HG02610 (cell line): ENCODE data around the gene DPCD.
"Not testable (repeated sequence)": the region's sequence is repeated elsewhere in the genome, so short reads cannot be mapped to it uniquely, and the experiment has no call there.

ENCODE experiments used
- ATAC-seq: cut with Tn5 transposase; IDR thresholded peaks from one replicate; pipeline ENCODE4 v1.9.1; 2021; ENCODE audit warnings: mild to moderate bottlenecking, moderate library complexity; ENCODE audit not compliant: unreplicated experiment

Gene DPCD

DNA sequence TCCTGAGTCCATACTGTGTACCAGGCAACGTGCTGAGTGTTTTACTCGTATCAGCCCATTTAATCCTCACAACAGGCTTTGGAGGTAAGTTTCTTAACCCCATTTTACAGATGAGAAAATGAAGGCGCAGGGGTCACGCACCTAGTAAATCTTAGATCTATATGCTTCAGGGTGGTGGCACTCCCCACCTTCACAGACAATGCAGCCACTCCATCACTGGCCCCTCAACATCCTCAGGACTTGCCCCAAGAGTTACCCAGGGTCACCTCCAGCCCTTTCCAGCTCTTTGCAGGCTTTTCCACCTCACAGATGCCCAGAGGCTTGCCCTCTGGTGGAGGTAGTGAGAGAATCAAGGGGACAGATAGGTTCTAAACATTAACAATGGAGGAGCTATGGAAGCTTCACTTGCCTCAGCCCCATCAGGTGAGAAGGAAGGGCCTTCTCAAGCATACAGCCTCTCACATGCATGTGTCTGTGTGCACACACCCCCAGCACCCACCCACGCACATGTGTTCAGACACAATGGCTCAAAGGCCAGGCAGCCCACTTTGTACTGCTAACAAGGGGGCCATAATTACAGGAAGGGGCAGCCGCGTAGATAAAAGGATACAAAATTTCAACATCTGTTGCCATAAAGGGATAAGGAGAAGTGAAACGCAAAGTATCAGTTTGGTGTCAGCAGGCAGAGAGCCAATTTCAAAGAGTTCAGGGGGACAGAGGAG is 29.1 kb downstream of the DPCD start:
- no peak for ATAC-seq

DNA sequence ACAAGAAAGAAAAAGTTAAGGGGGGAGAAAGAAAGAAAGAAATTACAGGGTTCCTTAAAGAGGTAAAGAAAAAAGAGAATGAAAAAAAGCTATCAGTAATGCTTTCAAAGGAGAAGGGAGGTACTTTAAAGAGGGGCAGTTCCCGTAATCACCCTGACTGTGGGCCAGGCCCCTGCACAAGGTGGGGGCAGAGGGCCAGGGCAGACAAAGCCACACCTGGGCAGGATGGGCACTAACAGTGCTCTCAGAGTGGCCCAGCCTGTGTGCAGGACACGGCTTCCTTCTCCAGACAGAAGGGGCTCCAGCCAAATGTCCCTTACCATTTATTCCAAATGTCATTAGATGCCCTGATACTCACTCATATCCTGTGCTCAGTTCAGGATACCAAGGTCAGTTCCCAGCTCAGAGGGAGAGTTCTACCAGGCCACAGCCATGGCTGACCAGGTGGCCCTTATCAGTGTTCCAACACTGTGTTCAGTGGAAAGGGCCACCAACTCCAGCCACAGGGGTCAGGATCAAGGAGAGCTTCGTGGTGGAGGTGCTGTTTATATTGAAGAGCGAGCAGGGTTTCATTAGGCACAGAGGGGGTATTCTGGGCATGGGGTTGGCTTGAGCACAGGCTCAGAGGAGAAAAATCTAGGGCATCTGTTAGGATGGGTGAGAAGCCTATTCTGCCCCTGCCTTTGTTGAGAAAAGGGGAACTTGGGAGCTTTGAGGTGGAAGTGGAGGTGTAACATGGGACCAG is 29.9 kb downstream of the DPCD start:
- ATAC-seq: no peak

DNA sequence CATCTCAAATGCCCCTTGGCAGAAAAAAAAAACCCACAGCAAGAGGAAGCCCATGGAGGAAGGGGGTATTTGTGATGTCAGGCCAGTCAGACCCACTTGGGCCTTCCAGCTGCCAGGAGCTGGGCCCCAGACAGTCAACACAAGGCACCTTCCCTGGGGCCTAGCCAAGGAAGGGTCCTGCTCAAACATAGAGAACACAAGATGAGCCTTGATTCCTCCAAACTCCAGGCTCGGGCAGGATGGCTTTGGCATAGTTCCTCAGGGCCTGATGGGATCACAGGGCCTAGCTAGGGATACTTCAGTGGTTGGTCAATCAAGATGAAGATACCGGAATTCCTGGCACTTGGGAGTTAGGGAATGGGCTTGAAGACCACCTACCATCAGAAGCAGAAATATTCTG is 30.8 kb downstream of the DPCD start:
- no peak for ATAC-seq

DNA sequence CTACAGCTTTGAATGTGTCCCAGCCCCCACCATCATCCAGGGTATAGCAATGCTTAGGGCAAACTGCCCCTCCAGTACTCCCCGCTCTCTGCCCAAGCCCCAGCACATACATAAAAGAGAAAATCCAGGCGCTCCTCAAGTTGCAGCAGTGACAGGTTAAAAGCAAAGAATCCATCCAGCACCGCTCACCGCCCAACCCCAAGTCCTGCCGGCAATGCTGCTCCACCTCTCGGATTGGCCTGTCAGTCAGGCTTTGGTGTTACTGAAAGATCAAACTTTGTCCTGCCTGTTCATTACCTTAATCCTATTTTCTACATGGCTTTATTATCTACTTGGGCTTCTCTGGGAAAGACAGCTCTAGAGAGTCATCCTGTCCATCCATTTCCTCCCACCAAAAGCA is 31.9 kb downstream of the DPCD start:
- no peak for ATAC-seq

DNA sequence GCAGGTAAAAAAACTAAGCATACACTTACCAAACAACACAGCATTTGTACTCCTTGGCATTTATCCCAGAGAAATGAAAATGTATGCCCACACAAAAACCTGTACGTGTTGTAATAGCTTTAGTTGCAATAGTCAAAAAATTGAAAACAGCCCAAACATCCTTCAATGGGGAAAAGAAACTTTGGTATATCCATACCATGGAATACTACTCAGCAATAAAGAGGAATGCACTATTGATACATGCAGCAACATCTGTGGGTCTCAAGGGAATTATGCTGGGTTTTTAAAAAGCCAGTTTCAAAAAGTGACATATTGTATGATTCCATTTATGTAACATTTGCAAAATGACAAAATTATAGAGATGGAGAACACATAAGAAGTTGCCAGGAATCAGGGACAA is 35.4 kb downstream of the DPCD start:
- no peak for ATAC-seq

DNA sequence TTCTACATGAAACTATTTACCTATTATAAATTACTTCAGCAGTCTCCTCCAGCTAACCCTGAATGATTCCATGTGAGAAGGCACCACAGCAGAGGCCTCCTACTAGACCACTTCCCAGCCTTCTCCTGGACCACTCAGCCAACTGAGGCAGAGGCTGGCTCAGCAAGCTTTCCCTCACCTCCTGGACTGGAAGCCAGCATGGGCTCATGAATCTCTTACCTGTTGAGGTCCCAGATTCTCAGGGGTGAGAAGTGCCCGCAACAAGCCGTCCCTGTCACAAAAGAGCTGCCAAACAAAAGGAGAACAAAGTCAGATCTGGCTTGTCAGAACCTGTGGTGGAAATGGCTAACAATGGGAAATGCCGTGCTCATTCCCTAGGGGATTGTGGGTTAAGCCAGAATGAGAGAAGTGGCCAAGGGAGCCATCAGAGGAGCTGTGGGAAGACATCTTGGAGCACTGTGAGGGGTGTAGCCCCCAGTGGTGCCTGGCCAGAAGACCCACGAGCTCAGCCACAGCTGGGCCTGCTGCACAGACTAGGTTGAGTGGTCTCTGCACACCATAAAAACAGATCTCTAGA is 36.5 kb downstream of the DPCD start:
- no peak for ATAC-seq

DNA sequence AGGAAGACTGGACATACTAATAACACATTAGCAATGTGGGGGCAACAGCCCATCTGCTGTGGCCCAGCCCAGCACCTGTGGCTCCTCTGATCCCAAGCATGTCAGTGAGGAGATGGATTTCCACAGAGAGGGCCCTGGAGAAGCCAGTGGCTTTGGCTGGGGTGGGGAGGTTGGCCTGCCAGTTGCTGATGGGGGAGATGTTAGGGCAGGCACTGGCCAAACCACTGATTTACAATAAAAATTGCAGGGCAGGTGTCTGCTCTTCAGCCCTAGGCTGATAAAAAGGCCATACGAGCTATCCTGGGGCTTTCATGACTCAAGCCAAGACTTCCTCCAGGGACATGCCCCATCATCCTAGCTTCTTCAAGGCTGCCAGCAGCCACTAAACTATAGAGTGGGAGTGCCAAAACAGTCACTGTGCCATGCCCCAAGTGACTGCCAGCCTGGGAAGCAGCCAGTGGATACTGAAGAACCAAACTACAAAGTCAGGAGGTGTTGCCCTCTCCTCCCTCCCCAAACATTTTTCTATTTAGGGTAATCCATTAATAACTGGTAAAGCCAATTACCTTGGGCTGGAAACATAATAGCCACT is 37.8 kb downstream of the DPCD start:
- ATAC-seq: no peak

DNA sequence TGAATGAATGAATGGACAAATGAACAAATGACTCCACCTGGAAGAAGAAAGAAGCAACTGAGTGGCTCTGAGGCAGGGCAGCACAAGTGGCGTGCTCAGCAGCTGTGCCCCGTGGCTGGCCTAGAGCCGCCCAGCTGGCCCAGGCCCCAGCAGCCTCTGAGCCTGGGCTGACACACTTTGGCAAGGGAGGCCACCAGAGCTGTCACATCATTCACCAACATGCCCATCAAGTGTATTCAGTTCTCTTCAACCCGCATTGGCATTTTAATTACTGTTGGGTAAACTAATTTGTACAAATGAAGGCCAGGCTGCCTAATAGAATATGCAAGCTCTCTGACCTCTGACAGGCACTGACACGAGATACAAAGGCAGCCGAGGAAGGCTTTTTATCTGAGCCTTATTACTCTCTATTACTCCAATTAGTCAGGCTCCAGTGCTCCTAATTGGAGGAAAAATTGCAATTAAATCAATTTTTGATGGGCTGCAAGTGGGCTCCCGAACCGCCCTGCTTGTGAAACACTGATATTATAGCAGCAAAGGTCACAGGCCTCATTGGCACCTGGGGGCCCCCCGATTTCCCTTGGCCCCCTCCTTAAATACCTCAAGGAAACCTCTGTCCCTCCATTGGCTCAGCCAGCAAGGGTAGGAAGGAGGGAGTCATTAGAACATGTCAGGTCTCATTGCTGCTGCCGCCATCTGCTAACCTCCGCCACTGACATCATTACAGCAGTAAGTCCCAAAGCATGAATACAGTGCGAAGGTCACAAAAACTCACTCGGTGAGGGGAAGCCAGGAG is 41.9 kb downstream of the DPCD start:
- no peak for ATAC-seq

DNA sequence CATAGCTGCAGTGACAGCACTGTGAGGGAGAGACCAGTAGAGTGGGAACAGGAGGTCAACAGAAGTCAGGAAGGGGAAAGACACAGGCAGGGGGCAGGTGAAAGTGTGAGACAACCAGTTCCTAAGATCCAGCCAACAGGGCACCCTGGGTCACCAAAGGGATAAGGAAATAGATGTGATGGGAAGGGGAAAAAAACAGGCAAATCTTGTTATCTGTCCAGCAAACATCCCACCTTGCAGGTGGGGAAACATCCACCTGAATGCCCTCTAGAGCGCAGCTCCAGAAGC is 42.5 kb downstream of the DPCD start:
- ATAC-seq: no peak

DNA sequence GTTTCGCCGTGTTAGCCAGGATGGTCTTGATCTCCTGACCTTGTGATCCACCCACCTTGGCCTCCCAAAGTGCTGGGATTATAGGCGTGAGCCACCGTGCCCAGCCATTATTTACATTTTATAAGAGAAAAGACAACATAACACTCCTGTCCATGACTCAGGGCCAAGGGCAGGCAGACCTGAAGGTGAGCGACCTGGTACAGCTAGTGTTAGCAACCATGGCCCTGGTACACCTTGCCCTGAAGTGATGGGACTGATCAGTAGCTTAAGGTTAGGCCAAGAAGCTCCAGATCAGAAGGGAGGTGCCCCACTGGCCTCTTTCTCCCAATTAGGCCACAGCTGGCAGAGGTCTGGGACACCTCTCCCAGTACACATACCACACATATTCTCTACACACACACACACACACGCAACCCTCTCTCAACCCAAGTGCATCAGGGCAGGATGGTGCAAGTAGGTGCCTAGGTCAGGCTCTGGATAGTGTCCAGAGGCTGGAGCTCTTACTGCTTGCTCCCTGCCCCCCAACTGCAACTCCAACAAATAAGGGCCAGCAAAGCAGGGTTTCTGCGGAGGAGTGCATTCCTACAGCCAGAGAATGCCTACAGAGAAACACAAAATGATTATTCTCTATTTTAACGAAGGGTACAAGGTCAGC is 43.8 kb downstream of the DPCD start:
- no peak for ATAC-seq

DNA sequence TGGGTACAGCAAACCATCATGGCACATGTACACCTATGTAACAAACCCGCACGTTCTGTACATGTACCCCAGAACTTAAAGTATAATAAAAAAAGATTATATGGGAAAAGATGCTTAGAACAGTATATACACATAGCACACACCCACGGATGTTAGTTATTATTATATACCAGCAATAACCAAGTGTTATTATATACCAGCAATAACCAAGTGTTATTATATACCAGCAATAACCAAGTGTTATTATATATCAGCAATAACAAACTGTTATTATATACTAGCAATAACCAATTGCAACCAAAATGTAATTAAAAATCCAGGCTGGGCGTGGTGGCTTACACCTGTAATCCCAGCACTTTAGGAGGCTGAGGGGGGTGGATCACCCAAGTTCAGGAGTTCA is 45.4 kb downstream of the DPCD start:
- not testable (repeated sequence) for ATAC-seq

DNA sequence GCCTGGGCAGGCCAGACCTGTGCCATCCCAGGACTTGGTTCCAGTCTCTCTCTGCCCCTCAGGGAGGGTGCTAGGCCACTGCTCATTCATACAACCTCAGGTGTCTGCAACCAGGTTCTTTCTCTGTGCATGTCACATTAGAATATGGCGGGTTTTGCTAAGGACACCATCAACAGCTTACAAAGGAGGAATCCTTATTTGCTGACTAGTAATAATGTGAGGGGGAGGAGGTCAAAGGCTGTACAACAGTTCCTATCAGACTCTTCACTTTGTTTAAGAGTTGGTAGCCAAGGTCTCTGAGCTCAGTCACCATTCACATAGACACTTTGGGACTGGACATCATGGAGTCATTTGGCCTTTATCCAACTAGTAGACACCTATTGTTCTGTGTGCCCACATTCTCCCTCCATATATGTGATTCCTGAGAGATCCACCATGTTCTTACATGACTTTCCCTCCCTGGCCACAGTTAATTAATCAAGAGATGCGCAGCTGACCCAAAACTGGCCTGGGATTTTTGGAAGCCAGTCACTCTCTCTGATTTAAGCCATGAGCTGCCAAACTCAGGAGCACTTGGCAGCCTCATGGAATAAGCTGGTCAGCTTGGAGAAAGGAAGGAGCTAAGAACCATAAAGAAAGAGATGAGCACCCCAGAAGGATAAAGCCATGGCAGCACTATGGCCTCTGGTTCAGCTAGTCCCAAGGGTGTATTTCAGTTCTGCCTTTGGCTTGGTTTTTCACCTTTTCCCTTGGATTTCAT is 51.2 kb downstream of the DPCD start:
- no peak for ATAC-seq

DNA sequence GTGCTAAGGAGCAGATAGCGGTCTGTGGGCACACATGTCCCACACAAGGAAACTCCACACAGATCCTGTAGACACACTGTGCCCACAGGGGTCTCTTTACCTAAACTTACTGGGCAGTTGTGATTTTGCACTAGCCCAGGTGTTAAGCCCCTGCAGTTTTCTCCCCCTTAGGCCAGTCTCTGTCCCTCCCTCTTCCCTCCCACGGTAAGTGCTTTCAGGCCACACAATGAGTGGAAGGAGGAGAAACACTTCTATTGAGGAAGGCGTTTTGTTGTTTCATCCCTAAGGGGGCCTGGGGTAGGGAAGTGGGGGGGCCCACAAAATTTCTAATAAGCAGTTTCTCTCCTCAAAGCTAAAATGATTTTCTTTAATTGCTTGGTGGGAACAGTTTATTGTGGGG is 55.4 kb downstream of the DPCD start:
- ATAC-seq: no peak

DNA sequence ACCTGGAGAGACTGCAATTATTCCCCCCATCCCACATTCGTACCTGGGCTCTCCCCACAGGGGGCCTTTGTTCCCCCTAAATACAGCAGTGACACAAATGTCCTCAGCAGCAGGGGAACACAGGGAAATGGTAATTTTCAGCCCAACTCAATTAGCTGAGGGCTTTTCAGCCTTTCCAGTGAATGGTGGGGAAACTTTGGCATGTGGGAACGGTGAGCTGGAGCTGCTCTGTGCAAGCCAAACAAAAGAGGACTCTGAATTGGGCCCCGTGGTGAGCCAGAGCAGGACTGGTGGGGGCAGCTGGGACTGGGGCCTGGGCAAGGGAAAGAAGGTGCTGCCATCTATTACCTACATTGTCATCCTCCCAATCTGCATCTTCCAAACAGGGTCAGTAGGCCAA is 55.9 kb downstream of the DPCD start:
- no peak for ATAC-seq

DNA sequence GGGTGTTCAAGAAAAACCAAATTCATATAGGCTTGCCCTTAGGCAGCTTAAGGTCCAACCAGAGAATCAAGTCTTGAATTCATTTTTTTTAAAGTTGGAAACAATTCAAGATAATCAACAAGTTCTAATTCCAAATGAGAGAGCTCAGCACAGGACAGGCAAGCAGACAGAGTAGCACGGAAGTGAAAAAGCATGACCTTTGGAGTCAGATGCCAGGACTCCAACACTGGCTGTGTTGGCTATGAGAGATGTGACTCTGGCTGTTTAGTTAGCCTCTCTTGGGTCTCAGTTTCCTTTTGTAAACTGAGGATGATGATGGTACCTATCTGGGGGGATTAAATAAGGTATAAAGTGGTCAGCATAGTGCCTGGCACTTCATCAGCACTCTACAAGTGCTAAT is 57.5 kb downstream of the DPCD start:
- ATAC-seq: no peak

DNA sequence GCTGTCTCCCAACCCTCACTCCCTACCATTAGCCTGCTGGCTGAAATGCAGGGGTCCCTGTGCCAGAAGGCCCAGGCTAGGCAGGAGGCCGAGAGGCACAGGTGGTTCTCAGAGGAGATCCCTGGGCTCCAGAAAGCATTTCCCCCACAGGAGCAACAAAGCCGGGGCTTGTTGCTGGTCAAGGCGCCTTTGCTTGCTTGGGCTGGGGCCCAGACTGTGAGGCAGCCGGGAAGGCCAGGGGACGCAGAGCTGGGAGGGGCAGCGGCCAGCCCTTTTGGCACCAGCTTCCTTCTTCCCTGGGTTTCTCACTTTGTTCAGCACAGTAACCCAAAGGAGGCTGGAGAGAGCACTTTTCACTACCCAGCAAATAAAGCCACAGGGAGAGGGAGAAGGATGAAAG is 58.2 kb downstream of the DPCD start:
- ATAC-seq: no peak

DNA sequence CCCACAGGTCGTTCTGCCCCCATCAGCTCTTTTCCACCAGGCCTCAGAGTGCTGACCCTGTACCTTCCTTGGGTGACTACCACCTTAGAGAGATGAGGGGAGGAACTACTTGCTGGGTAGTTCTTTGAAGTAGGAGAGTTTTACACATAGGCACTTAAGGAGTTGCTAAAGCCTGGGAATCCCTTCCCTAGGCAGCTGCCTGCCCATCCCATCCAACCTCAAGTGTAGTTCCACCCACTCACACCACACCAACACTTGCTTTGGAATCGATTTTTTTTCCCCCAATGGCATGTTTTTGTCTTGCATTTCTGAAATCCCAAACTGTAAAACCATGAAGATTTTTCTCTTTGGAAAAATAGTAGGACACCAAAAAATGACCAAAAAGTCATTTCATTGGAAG is 59.1 kb downstream of the DPCD start:
- no peak for ATAC-seq

DNA sequence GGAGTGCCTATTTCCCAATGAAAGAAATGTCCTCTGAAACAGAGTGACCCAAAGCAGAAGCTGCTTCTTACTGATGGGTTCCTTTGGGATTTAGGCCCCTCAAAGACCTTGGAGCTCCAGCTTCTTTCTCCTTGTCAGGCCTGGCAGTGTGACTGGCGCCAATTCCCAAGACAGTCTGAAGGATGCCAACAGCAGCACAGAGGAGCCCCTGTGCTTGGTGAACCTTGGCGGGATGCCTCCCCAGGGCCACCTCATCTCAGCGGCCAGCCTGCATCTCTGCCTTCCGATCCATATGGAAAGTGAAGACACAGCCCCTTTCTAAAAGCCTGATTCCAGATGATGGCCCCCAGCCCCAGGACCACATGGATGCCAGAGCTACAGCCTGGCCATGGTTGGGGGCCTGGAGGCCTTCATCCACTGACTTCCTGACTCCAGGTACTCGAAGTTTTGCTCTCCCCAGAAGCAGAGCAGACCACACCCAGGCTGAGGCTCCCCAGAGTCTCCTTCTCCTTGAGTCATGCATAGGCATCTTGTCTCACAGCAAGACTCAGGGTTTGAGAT is 61.5 kb downstream of the DPCD start:
- ATAC-seq: no peak

DNA sequence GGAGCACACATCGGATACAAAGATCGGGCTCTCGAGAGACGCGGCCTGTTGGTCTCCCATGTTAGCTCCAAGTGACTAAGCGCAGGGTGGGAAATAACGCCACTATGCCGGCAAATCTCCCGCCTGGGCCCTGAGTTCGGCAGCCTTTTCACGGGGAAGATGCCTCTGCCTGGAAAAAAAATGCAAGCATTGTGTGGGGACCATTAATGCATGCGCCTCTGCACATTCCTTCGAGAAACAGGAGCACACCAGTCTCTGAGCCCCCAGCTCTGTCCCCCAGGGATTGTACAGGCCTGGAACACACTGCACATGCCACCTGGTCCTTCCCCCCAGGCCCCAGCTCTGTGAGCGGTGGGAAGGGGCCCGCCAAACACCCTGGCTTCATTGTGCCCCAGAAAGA is 62.7 kb downstream of the DPCD start:
- no peak for ATAC-seq

DNA sequence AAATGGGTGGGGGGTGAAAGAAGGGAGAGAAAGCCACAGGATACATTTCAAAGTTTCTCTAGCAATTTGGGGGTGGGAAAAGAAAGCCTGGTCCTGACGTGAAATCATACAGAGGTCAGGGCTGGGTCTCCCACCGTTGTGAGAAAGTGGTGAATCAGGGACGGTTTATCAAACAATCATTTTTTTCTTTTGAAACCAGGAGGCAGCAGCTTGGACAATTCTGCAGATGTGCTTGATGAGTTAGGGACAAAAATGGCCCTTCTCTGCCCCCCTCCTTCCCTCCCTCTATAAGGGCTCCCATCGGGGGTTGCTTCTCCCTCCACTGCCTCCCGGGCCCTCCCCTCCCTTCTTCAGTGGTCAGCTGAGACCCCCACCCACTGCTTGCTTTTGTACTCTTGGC is 63.2 kb downstream of the DPCD start:
- no peak for ATAC-seq
